Testis (tissue), 3 donors: ENCODE results near the gene PRKAR1B. TPM values are rescaled to one million over a fixed set of nuclear protein-coding genes. Genes with fewer than 3 reads are reported as not detected.
A peak's percentile ranks its signal among the peaks of the same experiment; 100 is the strongest.

Source experiments
- DNase-seq: peaks from one replicate; pipeline ENCODE4 v3.0.0-alpha.2; 2019
- H3K27ac ChIP-seq, 2 donors: fragments of 200-600 bp; sonication (generic); one replicate each; pipeline ENCODE4 v1.5.1; 2019
- H3K27me3 ChIP-seq: fragments of 200-600 bp; sonication (generic); one replicate; pipeline ENCODE4 v1.5.1; 2019
- H3K36me3 ChIP-seq: fragments of 200-600 bp; sonication (generic); one replicate; pipeline ENCODE4 v1.5.1; 2017; ENCODE audit warnings: low read depth; ENCODE audit errors: missing control alignments
- H3K4me1 ChIP-seq: fragments of 200-600 bp; sonication (generic); one replicate; pipeline ENCODE4 v1.5.1; 2019
- H3K4me3 ChIP-seq, 2 donors: fragments of 200-600 bp; sonication (generic); one replicate each; pipeline ENCODE4 v1.5.1; 2017 to 2019
- H3K9me3 ChIP-seq: fragments of 200-600 bp; sonication (generic); one replicate; pipeline ENCODE4 v1.5.1; 2017
- POLR2A ChIP-seq: fragments of 450-650 bp; IDR thresholded peaks from one replicate; pipeline ENCODE4 v1.6.1; 2017; ENCODE audit warnings: antibody characterized with exemption, mild to moderate bottlenecking, moderate library complexity
- WGBS, 2 donors: methylation state at CpG; one replicate each; pipeline ENCODE4 v1.1.5; 2018; 5-methylcytosine and 5-hydroxymethylcytosine counted together
- intact Hi-C: fragments of 100-400 bp; cut with DNase I; formaldehyde crosslinking; loops from one replicate; pipeline ENCODE4 v1.15.1; 2023; ENCODE audit warnings: low total_unique reads
- polyA plus RNA-seq: library from polyadenylated mRNA; stranded (reverse); fragments of 350-450 nt; fragmentation: Illumina TruSeq; extraction: RNeasy Lipid Tissue Mini Kit (QIAGEN cat#74804); gene quantifications from one replicate; pipeline ENCODE4 v1.2.3, GENCODE V29; 2014; ENCODE audit warnings: low read depth, low replicate concordance; ENCODE audit not compliant: insufficient read depth
- total RNA-seq, 2 donors: library from RNA; depleted of rRNA; stranded (reverse); fragments of >200 nt; gene quantifications; one replicate each; pipeline ENCODE4 v1.2.3, GENCODE V29; 2016
- TF ChIP-seq, protein P1 (sequence below), 3 experiments: fragments of 450-650 bp in 2 of 3; fragments of 200-600 bp in 1 of 3; sonication (generic) in 1 of 3; IDR thresholded peaks; one replicate each; pipeline ENCODE4 v1.5.1; 2016 to 2019; ENCODE audit warnings: antibody characterized with exemption in 3 of 3, mild to moderate bottlenecking in 2 of 3, moderate library complexity in 1 of 3

Gene PRKAR1B
- total and polyA plus RNA-seq, 3 donors from 2014 or later, result 27.8 to 35.7 (median 31.3) TPM

DNA sequence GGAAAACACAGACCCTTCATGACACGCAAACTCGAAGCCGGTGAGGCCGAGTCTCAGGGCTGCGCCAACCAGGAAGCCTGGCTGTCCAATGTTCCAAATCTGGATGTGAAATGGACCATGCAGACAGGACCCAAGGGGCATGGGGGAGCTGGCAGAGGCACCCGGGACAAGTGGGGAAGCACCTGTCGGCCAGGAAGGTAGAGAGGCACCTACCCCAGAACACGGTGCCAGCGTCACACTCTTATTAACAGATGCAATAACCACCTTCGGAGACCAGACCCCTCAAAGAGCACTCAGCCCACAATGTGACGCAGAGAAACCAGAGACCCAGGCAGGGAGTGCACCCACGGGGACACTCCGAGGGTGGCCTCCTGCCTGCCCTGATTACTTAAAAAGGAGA lies 119.1 kb downstream of the PRKAR1B start:
- Histone ChIP-seq H3K27me3 (no peaks in the 10 kb centered on the region), H3K4me3 (no peak overlapping the region), H3K4me1 (peaks cover 29% of the 10 kb centered on the region), H3K36me3 (no peaks in the 10 kb centered on the region), H3K9me3 (no peaks in the 10 kb centered on the region), H3K27ac (peak overlapping the region in 1 of 2 donors; percentile 45)
- TF ChIP-seq, protein P1, sequence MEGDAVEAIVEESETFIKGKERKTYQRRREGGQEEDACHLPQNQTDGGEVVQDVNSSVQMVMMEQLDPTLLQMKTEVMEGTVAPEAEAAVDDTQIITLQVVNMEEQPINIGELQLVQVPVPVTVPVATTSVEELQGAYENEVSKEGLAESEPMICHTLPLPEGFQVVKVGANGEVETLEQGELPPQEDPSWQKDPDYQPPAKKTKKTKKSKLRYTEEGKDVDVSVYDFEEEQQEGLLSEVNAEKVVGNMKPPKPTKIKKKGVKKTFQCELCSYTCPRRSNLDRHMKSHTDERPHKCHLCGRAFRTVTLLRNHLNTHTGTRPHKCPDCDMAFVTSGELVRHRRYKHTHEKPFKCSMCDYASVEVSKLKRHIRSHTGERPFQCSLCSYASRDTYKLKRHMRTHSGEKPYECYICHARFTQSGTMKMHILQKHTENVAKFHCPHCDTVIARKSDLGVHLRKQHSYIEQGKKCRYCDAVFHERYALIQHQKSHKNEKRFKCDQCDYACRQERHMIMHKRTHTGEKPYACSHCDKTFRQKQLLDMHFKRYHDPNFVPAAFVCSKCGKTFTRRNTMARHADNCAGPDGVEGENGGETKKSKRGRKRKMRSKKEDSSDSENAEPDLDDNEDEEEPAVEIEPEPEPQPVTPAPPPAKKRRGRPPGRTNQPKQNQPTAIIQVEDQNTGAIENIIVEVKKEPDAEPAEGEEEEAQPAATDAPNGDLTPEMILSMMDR (IDR thresholded peaks at IDR 0.05), result no peak
- TF ChIP-seq POLR2A, result no peak
- no peak for DNase-seq
- 74 to 80% methylated on average over 13 of the region's 13 CpGs for WGBS, 2 donors
- intact Hi-C loops, result no loop called here

DNA sequence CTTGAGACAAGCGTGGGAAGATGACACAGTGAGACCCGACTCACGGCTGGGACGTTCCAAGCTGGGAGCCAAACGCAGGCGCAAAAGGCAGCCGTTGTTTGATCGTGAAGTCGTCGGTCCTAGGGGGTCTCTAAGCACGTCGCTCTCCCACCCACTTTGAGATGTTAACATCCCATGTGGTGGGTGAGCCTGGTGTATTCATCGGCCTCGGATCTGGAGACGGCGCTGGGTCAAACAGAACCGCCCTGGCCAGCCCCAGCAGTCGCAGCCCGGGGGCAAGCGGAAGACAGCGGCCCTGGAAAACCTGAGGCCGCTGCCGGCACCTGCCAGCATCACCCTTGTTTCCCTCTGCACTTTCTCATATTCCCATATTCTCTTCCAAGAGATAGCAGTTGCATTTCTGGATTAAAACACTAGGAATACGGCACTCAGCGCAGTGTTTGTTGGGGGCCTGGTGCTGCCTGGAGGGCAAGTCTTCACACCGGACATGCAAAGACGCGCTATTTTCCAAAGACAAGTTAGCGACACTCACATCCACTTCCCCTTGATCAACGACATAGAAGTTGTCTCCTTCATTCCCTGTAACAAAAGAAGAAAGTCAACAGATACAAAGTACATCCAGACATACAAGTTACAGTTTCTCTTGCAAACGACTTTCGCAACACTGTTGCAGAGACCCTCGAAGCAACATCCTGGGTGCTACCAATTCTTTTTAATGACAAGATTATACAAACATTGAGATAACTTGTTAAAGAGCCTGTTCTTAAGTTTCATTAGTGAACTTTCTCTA lies 121.2 kb downstream of the PRKAR1B start:
- Histone ChIP-seq H3K4me3 (no peak overlapping the region), H3K27me3 (no peaks in the 10 kb centered on the region), H3K27ac (peak overlapping the region in 1 of 2 donors; percentile 65), H3K4me1 (peaks cover 33% of the 10 kb centered on the region), H3K9me3 (no peaks in the 10 kb centered on the region), H3K36me3 (no peaks in the 10 kb centered on the region)
- no peak for TF ChIP-seq POLR2A
- TF ChIP-seq, protein P1 (IDR thresholded peaks at IDR 0.05), result no peak
- DNase-seq, result peak; percentile 83
- intact Hi-C loops, result no loop called here
- 79 to 82% methylated on average over 26 to 33 of the region's 33 CpGs for WGBS, 2 donors

DNA sequence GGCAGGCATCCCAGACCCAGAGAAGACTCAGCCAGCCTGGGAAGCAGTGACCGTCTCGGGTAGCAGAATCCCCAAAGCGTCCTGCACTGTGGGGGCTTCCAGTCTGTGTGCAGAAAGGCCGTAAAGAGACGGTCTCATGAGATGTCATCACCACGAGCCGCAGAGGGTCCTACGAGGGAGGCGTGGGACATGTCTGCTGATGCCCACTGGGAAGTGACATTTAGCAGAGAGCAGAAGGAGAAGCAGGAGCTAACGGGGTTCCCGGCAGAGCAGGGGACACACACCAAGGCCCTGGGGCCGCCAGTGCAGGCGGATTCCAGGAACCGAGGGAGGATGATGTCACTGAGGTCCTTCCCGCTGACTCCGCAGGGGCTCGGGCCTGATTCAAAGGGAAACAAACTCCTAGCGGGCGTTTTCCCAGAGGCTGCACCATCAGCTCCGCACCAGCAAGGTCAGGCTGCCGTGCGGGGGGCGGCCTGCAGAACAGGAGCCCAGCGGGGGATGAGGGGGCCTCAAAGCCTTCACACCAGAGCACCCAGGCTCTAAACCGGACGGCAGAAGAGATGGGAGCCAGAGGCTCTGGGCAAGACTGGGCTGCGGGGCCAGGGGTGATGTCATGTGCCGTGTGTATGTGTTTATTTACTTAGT lies 122.1 kb downstream of the PRKAR1B start:
- Histone ChIP-seq H3K4me3 (no peak overlapping the region), H3K27me3 (no peaks in the 10 kb centered on the region), H3K9me3 (no peaks in the 10 kb centered on the region), H3K36me3 (no peaks in the 10 kb centered on the region), H3K27ac (peak overlapping the region; percentile 63 to 65), H3K4me1 (peaks cover 25% of the 10 kb centered on the region)
- intact Hi-C loops, result no loop called here
- WGBS, 2 donors, result 89 to 91% methylated on average over 24 to 28 of the region's 28 CpGs
- no peak for DNase-seq
- no peak for TF ChIP-seq POLR2A
- TF ChIP-seq, protein P1 (IDR thresholded peaks at IDR 0.05), result no peak

DNA sequence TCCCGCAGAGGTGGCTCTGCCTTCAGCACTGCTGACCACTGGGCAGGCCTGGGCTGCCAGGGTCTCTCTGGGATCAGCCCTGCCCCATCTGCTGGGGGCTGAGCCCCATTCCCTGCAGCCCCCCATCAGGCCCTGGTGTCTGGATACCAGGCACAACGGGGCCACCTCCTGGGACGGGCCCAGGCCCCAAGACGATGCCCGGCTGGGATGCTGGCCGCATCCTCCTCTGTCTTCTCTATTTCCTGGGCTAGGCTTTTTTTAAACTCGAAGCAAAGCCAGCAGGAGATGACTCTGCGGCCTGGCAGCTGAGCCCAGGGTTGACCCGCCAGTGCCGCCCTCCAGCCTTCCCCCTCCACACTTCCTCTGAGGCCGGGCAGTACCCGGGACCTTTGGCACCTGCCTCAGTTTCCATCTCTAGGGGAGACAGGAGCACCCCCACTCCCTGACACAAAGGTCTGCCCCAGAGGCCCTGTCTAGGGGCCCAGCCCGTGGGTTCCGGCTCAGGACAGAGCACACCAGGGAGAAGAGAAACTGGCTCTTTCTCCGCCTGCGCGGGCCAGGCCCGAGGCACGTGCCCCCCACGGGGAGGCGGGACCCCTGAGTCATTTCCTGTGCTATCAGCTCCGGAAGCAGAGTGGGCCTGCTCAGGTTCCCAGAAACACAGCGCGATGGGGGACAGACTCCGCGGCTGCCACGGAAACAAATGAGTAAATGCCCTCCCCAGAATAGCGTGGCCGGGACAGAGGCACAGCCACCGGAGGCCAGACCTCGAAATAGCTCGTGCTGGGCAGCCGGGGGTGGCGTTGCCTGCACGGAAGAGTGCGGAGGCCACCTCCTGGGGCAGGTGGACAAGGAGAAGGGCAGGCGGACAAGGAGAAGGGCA lies 122.8 kb downstream of the PRKAR1B start:
- no peak for TF ChIP-seq POLR2A
- TF ChIP-seq, protein P1 (IDR thresholded peaks at IDR 0.05), result no peak
- Histone ChIP-seq H3K9me3 (no peaks in the 10 kb centered on the region), H3K4me1 (peaks cover 22% of the 10 kb centered on the region), H3K4me3 (no peak overlapping the region), H3K36me3 (no peaks in the 10 kb centered on the region), H3K27me3 (no peaks in the 10 kb centered on the region), H3K27ac (peak overlapping the region; percentile 63 to 65)
- intact Hi-C loops, result no loop called here
- 76 to 92% methylated on average over 20 to 37 of the region's 37 CpGs for WGBS, 2 donors
- DNase-seq, result peak; percentile 51
